Activated CD4-positive, alpha-beta T cell treated with anti-CD3 and anti-CD28 coated beads, Interleukin-10, Interleukin-2, amounts not matched to agents 100 ng/mL and 50 ng/mL, durations not matched to agents 16 hours and 8 hours (primary cell): Measurements from ENCODE around the gene AFM.

ENCODE experiments used
- DNase-seq: peaks from one replicate; pipeline ENCODE4 v3.0.0-alpha.2; 2020

The AFM gene

GRCh38 chr4:73450398-73451004, 31.0 kb upstream of the AFM start:
- no peak for DNase-seq

- DNase-seq = no peak
These were observed 30.1 kb upstream of the AFM start for GRCh38 chr4:73451404-73451803.

GRCh38 chr4:73451981-73452747, 29.4 kb upstream of the AFM start:
- DNase-seq = no peak

GRCh38 chr4:73452953-73453700, 28.4 kb upstream of the AFM start:
- no peak for DNase-seq

GRCh38 chr4:73453701-73454005, 27.9 kb upstream of the AFM start:
- DNase-seq = no peak

- no peak for DNase-seq
These were observed 26.6 kb upstream of the AFM start for GRCh38 chr4:73454920-73455319.

GRCh38 chr4:73456177-73457022, 25.1 kb upstream of the AFM start:
- no peak for DNase-seq

GRCh38 chr4:73458184-73459047, 23.1 kb upstream of the AFM start:
- no peak for DNase-seq

GRCh38 chr4:73459048-73459421, 22.5 kb upstream of the AFM start:
- DNase-seq = no peak

GRCh38 chr4:73460913-73461522, 20.5 kb upstream of the AFM start:
- no peak for DNase-seq

- DNase-seq = no peak
These were observed 13.4 kb upstream of the AFM start for GRCh38 chr4:73468170-73468569.

- no peak for DNase-seq
These were observed 10.8 kb upstream of the AFM start for GRCh38 chr4:73470728-73471127.

- DNase-seq = no peak
These were observed 4.4 kb upstream of the AFM start for GRCh38 chr4:73477176-73477575.

- no peak for DNase-seq
These were observed 2.2 kb upstream of the AFM start for GRCh38 chr4:73479323-73479722.

- no peak for DNase-seq
These were observed 3.5 kb downstream of the AFM start for GRCh38 chr4:73485085-73485484.

GRCh38 chr4:73485596-73485995, 4.1 kb downstream of the AFM start:
- DNase-seq = no peak

GRCh38 chr4:73486497-73486896, 5.0 kb downstream of the AFM start:
- DNase-seq = no peak

- no peak for DNase-seq
These were observed 5.7 kb downstream of the AFM start for GRCh38 chr4:73487233-73487632.

- no peak for DNase-seq
These were observed 18.6 kb downstream of the AFM start for GRCh38 chr4:73499996-73500765.

- no peak for DNase-seq
These were observed 20.2 kb downstream of the AFM start for GRCh38 chr4:73501664-73502265.

GRCh38 chr4:73505567-73505966, 24.0 kb downstream of the AFM start:
- no peak for DNase-seq
